ENCODE data around the gene RNF187. TPM values are rescaled to one million over a fixed set of nuclear protein-coding genes. Genes with fewer than 3 reads are reported as not detected.
A peak's percentile ranks its signal among the peaks of the same experiment; 100 is the strongest.

RNF187 gene
- total RNA-seq = 104 TPM

- DNase-seq (ENCODE audit: low spot score) = peak; percentile 93
These were observed at the start of gene RNF187 for GRCh38 chr1:228487336-228488124. Gene RNF187 (plus strand): TSS chr1:228487382.

GRCh38 chr1:228437424-228437962 is 49.7 kb upstream of the RNF187 start:
- no peak for DNase-seq (ENCODE audit: low spot score)

- no peak for DNase-seq (ENCODE audit: low spot score)
These were observed 48.9 kb upstream of the RNF187 start for GRCh38 chr1:228438266-228438665.

GRCh38 chr1:228440761-228441500 is 46.3 kb upstream of the RNF187 start:
- DNase-seq (ENCODE audit: low spot score) = no peak

GRCh38 chr1:228443395-228443794 is 43.8 kb upstream of the RNF187 start:
- no peak for DNase-seq (ENCODE audit: low spot score)

- no peak for DNase-seq (ENCODE audit: low spot score)
These were observed 41.7 kb upstream of the RNF187 start for GRCh38 chr1:228445490-228445842.

- no peak for DNase-seq (ENCODE audit: low spot score)
These were observed 41.1 kb upstream of the RNF187 start for GRCh38 chr1:228445843-228446650.

- DNase-seq (ENCODE audit: low spot score) = no peak
These were observed 40.3 kb upstream of the RNF187 start for GRCh38 chr1:228446852-228447251.

GRCh38 chr1:228448372-228448771 is 38.8 kb upstream of the RNF187 start:
- DNase-seq (ENCODE audit: low spot score) = no peak

- DNase-seq (ENCODE audit: low spot score) = no peak
These were observed 37.0 kb upstream of the RNF187 start for GRCh38 chr1:228450200-228450599.

- DNase-seq (ENCODE audit: low spot score) = no peak
These were observed 34.8 kb upstream of the RNF187 start for GRCh38 chr1:228452194-228453021.

GRCh38 chr1:228453022-228453560 is 34.1 kb upstream of the RNF187 start:
- no peak for DNase-seq (ENCODE audit: low spot score)

- DNase-seq (ENCODE audit: low spot score) = no peak
These were observed 33.6 kb upstream of the RNF187 start for GRCh38 chr1:228453614-228454013.

GRCh38 chr1:228454238-228454637 is 32.9 kb upstream of the RNF187 start:
- no peak for DNase-seq (ENCODE audit: low spot score)

- no peak for DNase-seq (ENCODE audit: low spot score)
These were observed 31.5 kb upstream of the RNF187 start for GRCh38 chr1:228455715-228456114.

- DNase-seq (ENCODE audit: low spot score) = no peak
These were observed 30.7 kb upstream of the RNF187 start for GRCh38 chr1:228456252-228457016.

GRCh38 chr1:228457017-228457395 is 30.2 kb upstream of the RNF187 start:
- DNase-seq (ENCODE audit: low spot score) = no peak

GRCh38 chr1:228457396-228458176 is 29.6 kb upstream of the RNF187 start:
- DNase-seq (ENCODE audit: low spot score) = peak; percentile 94

Data from ureter (tissue), 1 donor.